Hypothalamus (tissue), 51 donors: ENCODE measurements around the gene UNC5B.

Experiments
- DNase-seq, 51 donors: peaks; one replicate each; lab custom pipeline; 2025; lab: John Stamatoyannopoulos, UW

UNC5B gene

GRCh38 chr10:71207578-71207977 is 4.8 kb upstream of the UNC5B start:
- DNase-seq = no peak

GRCh38 chr10:71209352-71209715 is 3.0 kb upstream of the UNC5B start:
- no peak for DNase-seq

GRCh38 chr10:71209731-71210541 is 2.4 kb upstream of the UNC5B start:
- no peak for DNase-seq

- no peak for DNase-seq
Observed at GRCh38 chr10:71210542-71210871, 1.9 kb upstream of the UNC5B start.

- no peak for DNase-seq
Observed at GRCh38 chr10:71211053-71211452, 1.3 kb upstream of the UNC5B start.

- DNase-seq = no peak
Observed at GRCh38 chr10:71211775-71212317, 524 bp upstream of the UNC5B start.

- peak in 9 of 51 donors; percentile 28 to 54 (median 34) for DNase-seq
Observed at GRCh38 chr10:71213127-71213621, 804 bp downstream of the UNC5B start.

GRCh38 chr10:71213761-71214440 is 1.5 kb downstream of the UNC5B start:
- peak in 4 of 51 donors; percentile 26 to 63 (median 36) for DNase-seq

- no peak for DNase-seq
Observed at GRCh38 chr10:71214641-71215559, 2.5 kb downstream of the UNC5B start.

- no peak for DNase-seq
Observed at GRCh38 chr10:71216363-71216695, 4.0 kb downstream of the UNC5B start.

GRCh38 chr10:71216751-71217265 is 4.4 kb downstream of the UNC5B start:
- DNase-seq = no peak

GRCh38 chr10:71217266-71218045 is 5.1 kb downstream of the UNC5B start:
- DNase-seq = peak in 7 of 51 donors; percentile 18 to 65 (median 36)

- DNase-seq = peak in 3 of 51 donors; percentile 31 to 65 (median 57)
Observed at GRCh38 chr10:71218046-71218650, 5.8 kb downstream of the UNC5B start.

- no peak for DNase-seq
Observed at GRCh38 chr10:71218651-71219050, 6.3 kb downstream of the UNC5B start.

GRCh38 chr10:71219236-71219917 is 7.0 kb downstream of the UNC5B start:
- DNase-seq = peak in 1 of 51 donors; percentile 26

GRCh38 chr10:71219918-71220688 is 7.7 kb downstream of the UNC5B start:
- no peak for DNase-seq

GRCh38 chr10:71220689-71221540 is 8.5 kb downstream of the UNC5B start:
- DNase-seq = peak in 1 of 51 donors; percentile 32
